Left lung (tissue), 10 donors: ENCODE results near the gene ARL10. TPM values are rescaled to one million over a fixed set of nuclear protein-coding genes. Genes with fewer than 3 reads are reported as not detected.

ENCODE experiments used
- ATAC-seq: fragments of 200-7000 bp; cut with Tn5 transposase; one replicate; pipeline ENCODE4 v1.9.1; 2020; ENCODE audit warnings: moderate library complexity
- DNase-seq, 4 donors: peaks; one replicate each; pipeline ENCODE4 v3.0.0-alpha.2; 2013 to 2020
- H3K27ac ChIP-seq, 2 donors: fragments of 200-600 bp; sonication (generic) in 1 of 2; one replicate each; pipeline versions ENCODE4 v1.5.0 to v1.8.0; 2020 to 2021
- H3K27me3 ChIP-seq, 2 donors: fragments of 200-600 bp; sonication (generic) in 1 of 2; one replicate each; pipeline versions ENCODE4 v1.5.0 to v1.8.0; 2020 to 2021
- H3K36me3 ChIP-seq, 2 donors: fragments of 200-600 bp; sonication (generic) in 1 of 2; one replicate each; pipeline versions ENCODE4 v1.5.0 to v1.8.0; 2020 to 2021
- H3K4me1 ChIP-seq, 2 donors: fragments of 200-600 bp; one replicate each; pipeline ENCODE4 v1.8.0; 2021
- H3K4me3 ChIP-seq, 2 donors: fragments of 200-600 bp; sonication (generic) in 1 of 2; one replicate each; pipeline versions ENCODE4 v1.5.0 to v1.8.0; 2020 to 2021; ENCODE audit warnings: mild to moderate bottlenecking in 1 of 2
- H3K9me3 ChIP-seq, 2 donors: fragments of 200-600 bp; sonication (generic) in 1 of 2; one replicate each; pipeline versions ENCODE4 v1.5.0 to v1.8.0; 2020 to 2021
- CTCF ChIP-seq, 2 donors: fragments of 200-600 bp; sonication (generic) in 1 of 2; IDR thresholded peaks; one replicate each; pipeline versions ENCODE4 v1.5.0 to v1.8.0; 2021; ENCODE audit warnings: antibody characterized with exemption in 2 of 2
- intact Hi-C, 2 donors: fragments of 100-400 bp; cut with DNase I; formaldehyde crosslinking; loops; one replicate each; pipeline versions ENCODE4 v1.11.2 to v1.14.2; 2022
- polyA plus RNA-seq, 6 donors: library from polyadenylated mRNA; unstranded; fragments of 120-200 nt; gene quantifications; one replicate each; pipeline ENCODE4 v1.2.1, GENCODE V29; 2013; ENCODE audit not compliant: insufficient read length in 6 of 6
- total RNA-seq, 2 donors: library from RNA; stranded (reverse); fragmentation: NEBNext Ultra II Directional; extraction: Animal tissue kit (Norgen Biotek cat#: 25700); gene quantifications; one replicate each; pipeline ENCODE4 v1.2.1, GENCODE V29; 2021
- donor health status: DM: no; HTN: yes; CAD: no.
- donor health status: DM: no; HTN: no; CAD: no.

ARL10 gene
- total and polyA plus RNA-seq, 8 donors = 6.0 to 20.1 (median 18.2) TPM

- Histone ChIP-seq H3K27ac (no peak overlapping the region), H3K4me1 (no peaks in the 10 kb centered on the region), H3K9me3 (no peaks in the 10 kb centered on the region), H3K27me3 (no peaks in the 10 kb centered on the region), H3K36me3 (no peaks in the 10 kb centered on the region), H3K4me3 (no peak overlapping the region)
- ATAC-seq = no peak
- DNase-seq = no peak
- no peak for TF ChIP-seq CTCF (IDR thresholded peaks at IDR 0.05)
- intact Hi-C loops = no loop called here
Measured at GRCh38 chr5:176424181-176424580, 58.9 kb downstream of the ARL10 start.

DNA sequence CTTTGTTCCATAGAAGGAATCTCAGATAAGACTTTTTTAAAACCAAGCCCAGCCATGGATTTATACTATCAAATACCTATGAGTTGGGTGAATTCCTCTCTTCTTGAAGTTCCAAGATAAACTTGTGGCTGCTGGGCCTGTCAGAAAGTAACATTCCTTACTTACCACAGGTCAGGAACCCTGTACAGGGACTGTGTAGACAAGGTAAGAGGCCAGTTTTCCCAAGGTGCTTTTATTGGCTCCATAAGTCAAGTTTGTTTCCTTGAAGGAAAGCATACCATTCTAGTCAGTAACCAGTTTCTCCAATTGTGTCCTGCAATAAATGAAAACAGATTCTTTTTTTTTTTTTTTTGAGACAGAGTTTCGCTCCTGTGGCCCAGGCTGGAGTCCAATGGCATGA lies 59.9 kb downstream of the ARL10 start:
- TF ChIP-seq CTCF (IDR thresholded peaks at IDR 0.05) = no peak
- no peaks in the 10 kb centered on the region for H3K27me3 ChIP-seq
- no peak for DNase-seq
- H3K4me1 ChIP-seq = no peaks in the 10 kb centered on the region
- no peak overlapping the region for H3K4me3 ChIP-seq
- H3K36me3 ChIP-seq = no peaks in the 10 kb centered on the region
- no peak for ATAC-seq
- H3K27ac ChIP-seq = no peak overlapping the region
- intact Hi-C loops = no loop called here
- H3K9me3 ChIP-seq = no peaks in the 10 kb centered on the region

- H3K36me3 ChIP-seq = no peaks in the 10 kb centered on the region
- no peaks in the 10 kb centered on the region for H3K4me1 ChIP-seq
- no peaks in the 10 kb centered on the region for H3K9me3 ChIP-seq
- ATAC-seq = no peak
- no peak for TF ChIP-seq CTCF (IDR thresholded peaks at IDR 0.05)
- no peak for DNase-seq
- H3K27ac ChIP-seq = no peak overlapping the region
- H3K4me3 ChIP-seq = no peak overlapping the region
- intact Hi-C loops = no loop called here
- H3K27me3 ChIP-seq = no peaks in the 10 kb centered on the region
Measured at GRCh38 chr5:176425791-176426190, 60.5 kb downstream of the ARL10 start.

- no peaks in the 10 kb centered on the region for H3K9me3 ChIP-seq
- H3K27ac ChIP-seq = no peak overlapping the region
- intact Hi-C loops = no loop called here
- no peaks in the 10 kb centered on the region for H3K27me3 ChIP-seq
- no peak for TF ChIP-seq CTCF (IDR thresholded peaks at IDR 0.05)
- H3K36me3 ChIP-seq = no peaks in the 10 kb centered on the region
- ATAC-seq (no peak), DNase-seq (no peak)
- H3K4me3 ChIP-seq = no peak overlapping the region
- no peaks in the 10 kb centered on the region for H3K4me1 ChIP-seq
Measured at GRCh38 chr5:176426876-176427275, 61.6 kb downstream of the ARL10 start.

DNA sequence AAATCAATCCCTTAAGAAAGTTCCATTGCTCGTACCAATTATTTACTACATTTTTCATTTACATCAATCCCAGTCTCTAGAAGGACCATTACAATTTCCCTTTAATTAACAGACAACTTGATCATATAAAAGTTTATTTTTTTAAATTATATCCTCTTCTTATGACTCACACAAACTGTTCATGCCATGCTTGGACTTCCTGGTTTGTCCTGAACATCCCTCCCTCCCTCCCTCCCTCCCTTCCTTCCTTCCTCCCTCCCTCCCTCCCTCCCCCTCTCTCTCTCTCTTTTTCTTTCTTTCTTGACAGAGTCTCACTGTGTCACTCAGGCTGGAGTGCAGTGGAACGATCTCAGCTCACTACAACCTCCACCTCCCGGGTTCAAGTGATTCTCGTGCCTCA lies 62.7 kb downstream of the ARL10 start:
- Histone ChIP-seq H3K27me3 (no peaks in the 10 kb centered on the region), H3K4me1 (no peaks in the 10 kb centered on the region), H3K9me3 (no peaks in the 10 kb centered on the region), H3K27ac (no peak overlapping the region), H3K4me3 (no peak overlapping the region), H3K36me3 (no peaks in the 10 kb centered on the region)
- TF ChIP-seq CTCF (IDR thresholded peaks at IDR 0.05) = no peak
- ATAC-seq = no peak
- DNase-seq = no peak
- intact Hi-C loops = no loop called here
